ENCODE results near the gene LKAAEAR1.

LKAAEAR1 gene

DNA sequence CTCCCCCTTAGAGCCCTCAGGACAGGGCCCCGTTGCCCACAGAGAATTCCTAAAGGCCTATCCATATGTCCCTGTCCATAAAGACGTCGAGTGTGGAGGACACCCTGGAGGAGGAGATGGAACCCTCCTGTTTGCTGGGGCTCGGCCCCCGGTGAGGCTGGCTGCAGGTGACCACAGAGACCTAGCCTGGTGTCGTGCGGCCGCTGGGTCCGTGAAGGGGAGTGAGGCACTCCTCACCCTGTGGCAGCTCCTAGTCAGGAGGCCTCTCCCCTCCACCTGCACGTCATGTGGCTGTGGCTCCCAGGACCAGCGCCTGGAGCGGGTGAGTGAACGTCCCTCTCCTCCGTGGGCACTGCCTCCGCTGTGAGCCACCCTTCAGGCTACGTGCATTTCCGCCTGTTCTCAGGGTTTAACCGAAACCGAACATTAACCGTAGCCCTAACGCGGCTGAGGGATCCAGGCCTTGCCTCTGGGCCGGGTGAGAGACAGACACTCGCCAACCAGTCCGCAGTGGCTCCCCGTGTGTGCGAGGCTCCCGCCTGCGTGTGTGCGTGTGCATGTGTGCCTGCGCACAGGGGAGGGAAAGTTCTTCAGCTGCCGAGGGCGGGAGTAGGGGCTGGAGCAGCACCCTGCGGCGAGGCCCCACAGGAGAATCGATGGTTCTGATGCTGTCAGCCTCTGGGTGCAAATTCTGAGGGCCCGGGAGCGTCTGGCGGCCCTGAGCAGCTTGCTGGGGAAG is 27.1 kb downstream of the LKAAEAR1 start:
- peak overlapping the region in 3 of 7 experiments; percentile 33 to 61 (median 36) for H3K4me3 ChIP-seq (ENCODE audit: control insufficient read depth in 1 of 7, extremely low read depth in 1 of 7, insufficient read depth in 4 of 7, low read depth in 2 of 7, low read length in 6 of 7)
- no peaks in the 10 kb centered on the region for H3K36me3 ChIP-seq (ENCODE audit: control insufficient read depth in 4 of 4, insufficient read depth in 4 of 4, low read length in 3 of 4)
- H3K4me1 ChIP-seq (ENCODE audit: control extremely low read depth in 1 of 4, control insufficient read depth in 4 of 4, insufficient read depth in 4 of 4, low read length in 3 of 4): peaks cover 2 to 64% (median 61%) of the 10 kb centered on the region in 4 experiments
- DNase-seq: peak in 2 of 3 donors; percentile 48 to 54
- ChIA-PET POLR2A (no interaction called here), CTCF (interaction anchor here (0.5 to 15.2 kb wide), 13 partner anchors 12 to 175 kb away, joined by 3 to 187 read pairs (median 5); partner anchors contain the start of genes C20orf204, PRPF6, RGS19 and SAMD10)
- no peaks in the 10 kb centered on the region for H3K9me3 ChIP-seq (ENCODE audit: control extremely low read depth in 1 of 5, control insufficient read depth in 4 of 5, insufficient read depth in 2 of 5, low read depth in 1 of 5, low read length in 4 of 5)
- H3K27me3 ChIP-seq (replicated peaks in 2 of 5; ENCODE audit: control insufficient read depth in 4 of 5, insufficient read depth in 5 of 5, low read length in 4 of 5): no peaks in the 10 kb centered on the region
- H3K27ac ChIP-seq (ENCODE audit: insufficient read depth in 1 of 2, low read depth in 1 of 2, low read length in 2 of 2, poor library complexity in 1 of 2, severe bottlenecking in 2 of 2): no peak overlapping the region
- 57% methylated on average over 33 of the region's 39 CpGs for WGBS (ENCODE audit: insufficient coverage)

DNA sequence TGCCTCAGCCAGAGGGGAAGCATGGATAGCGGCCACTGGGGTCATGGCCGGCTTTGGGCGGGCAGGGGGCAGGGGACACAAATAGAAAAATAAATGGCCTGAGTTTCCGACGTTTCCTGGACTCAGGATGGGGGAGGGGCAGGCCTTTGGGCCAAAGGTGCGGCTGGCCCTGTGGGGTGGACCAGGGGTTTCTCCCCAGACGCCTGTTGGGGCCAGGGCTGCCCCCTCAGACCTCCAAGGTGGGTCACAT is 27.6 kb downstream of the LKAAEAR1 start:
- CTCF ChIA-PET: interaction anchor here (1.5 to 15.2 kb wide), 7 partner anchors 12 to 76 kb away, joined by 5 to 187 read pairs (median 12); partner anchors contain the start of genes C20orf204, PRPF6 and SAMD10
- no peaks in the 10 kb centered on the region for H3K27me3 ChIP-seq (replicated peaks in 2 of 5; ENCODE audit: control insufficient read depth in 4 of 5, insufficient read depth in 5 of 5, low read length in 4 of 5)
- POLR2A ChIA-PET: no interaction called here

DNA sequence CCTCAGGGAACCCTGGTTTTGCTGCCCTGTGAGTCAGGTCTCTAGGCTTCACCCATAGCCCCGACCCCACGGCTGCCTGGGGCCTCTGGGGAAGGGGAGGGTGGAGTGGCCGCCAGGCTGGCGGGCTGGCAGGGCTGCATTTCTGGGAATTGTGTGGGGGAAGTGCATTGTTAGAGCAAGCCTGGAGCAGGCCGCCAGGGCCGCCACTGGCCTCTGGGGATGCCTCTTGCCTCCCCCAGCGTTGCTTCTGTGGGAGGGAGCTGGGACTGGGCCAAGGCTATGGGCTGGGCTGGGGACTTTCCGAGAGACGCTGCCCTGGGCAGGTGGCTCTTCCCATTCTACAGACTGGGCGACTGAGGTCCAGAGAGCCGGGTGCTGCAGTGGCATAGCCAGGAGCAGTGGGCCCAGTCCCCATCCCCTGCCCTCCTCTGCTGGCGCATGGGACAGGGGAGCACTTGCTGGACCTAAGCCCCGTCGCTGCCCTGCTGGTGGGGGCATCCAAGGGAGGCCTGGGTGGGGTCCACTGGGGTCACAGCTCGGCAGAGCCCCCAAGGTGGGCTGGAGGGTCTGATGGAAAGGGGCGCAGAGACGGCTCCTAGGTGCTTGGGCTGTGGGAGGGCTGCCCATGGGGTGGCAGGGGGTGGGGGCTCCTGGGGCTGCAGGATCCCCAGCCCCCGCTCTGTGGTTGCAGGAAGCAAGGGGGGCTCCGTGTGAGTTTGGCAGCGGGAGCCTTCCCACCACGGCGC is 28.1 kb downstream of the LKAAEAR1 start:
- ChIA-PET CTCF (interaction anchor here (1.5 to 15.2 kb wide), 5 partner anchors 13 to 76 kb away, joined by 5 to 187 read pairs (median 12); partner anchors contain the start of genes C20orf204, PRPF6 and SAMD10), POLR2A (no interaction called here)
- DNase-seq: no peak
- Histone ChIP-seq H3K27me3 (replicated peaks in 2 of 5; ENCODE audit: control insufficient read depth in 4 of 5, insufficient read depth in 5 of 5, low read length in 4 of 5) (no peaks in the 10 kb centered on the region), H3K4me3 (ENCODE audit: control insufficient read depth in 1 of 7, extremely low read depth in 1 of 7, insufficient read depth in 4 of 7, low read depth in 2 of 7, low read length in 6 of 7) (no peak overlapping the region), H3K27ac (ENCODE audit: insufficient read depth in 1 of 2, low read depth in 1 of 2, low read length in 2 of 2, poor library complexity in 1 of 2, severe bottlenecking in 2 of 2) (peak overlapping the region in 1 of 2 experiments; percentile 34), H3K36me3 (ENCODE audit: control insufficient read depth in 4 of 4, insufficient read depth in 4 of 4, low read length in 3 of 4) (no peaks in the 10 kb centered on the region), H3K4me1 (ENCODE audit: control extremely low read depth in 1 of 4, control insufficient read depth in 4 of 4, insufficient read depth in 4 of 4, low read length in 3 of 4) (peaks cover 2 to 72% (median 65%) of the 10 kb centered on the region in 4 experiments), H3K9me3 (ENCODE audit: control extremely low read depth in 1 of 5, control insufficient read depth in 4 of 5, insufficient read depth in 2 of 5, low read depth in 1 of 5, low read length in 4 of 5) (no peaks in the 10 kb centered on the region)
- 56% methylated on average over 12 of the region's 22 CpGs for WGBS (ENCODE audit: insufficient coverage)

More for the DNA sequence above, 27.6 kb downstream of the LKAAEAR1 start:
- no peak overlapping the region for H3K27ac ChIP-seq (ENCODE audit: insufficient read depth in 1 of 2, low read depth in 1 of 2, low read length in 2 of 2, poor library complexity in 1 of 2, severe bottlenecking in 2 of 2)
- no peaks in the 10 kb centered on the region for H3K9me3 ChIP-seq (ENCODE audit: control extremely low read depth in 1 of 5, control insufficient read depth in 4 of 5, insufficient read depth in 2 of 5, low read depth in 1 of 5, low read length in 4 of 5)
- 43% methylated on average over 6 of the region's 7 CpGs for WGBS (ENCODE audit: insufficient coverage)
- DNase-seq: no peak
- no peaks in the 10 kb centered on the region for H3K36me3 ChIP-seq (ENCODE audit: control insufficient read depth in 4 of 4, insufficient read depth in 4 of 4, low read length in 3 of 4)
- H3K4me1 ChIP-seq (ENCODE audit: control extremely low read depth in 1 of 4, control insufficient read depth in 4 of 4, insufficient read depth in 4 of 4, low read length in 3 of 4): peaks cover 2 to 67% (median 64%) of the 10 kb centered on the region in 4 experiments
- no peak overlapping the region for H3K4me3 ChIP-seq (ENCODE audit: control insufficient read depth in 1 of 7, extremely low read depth in 1 of 7, insufficient read depth in 4 of 7, low read depth in 2 of 7, low read length in 6 of 7)

DNA sequence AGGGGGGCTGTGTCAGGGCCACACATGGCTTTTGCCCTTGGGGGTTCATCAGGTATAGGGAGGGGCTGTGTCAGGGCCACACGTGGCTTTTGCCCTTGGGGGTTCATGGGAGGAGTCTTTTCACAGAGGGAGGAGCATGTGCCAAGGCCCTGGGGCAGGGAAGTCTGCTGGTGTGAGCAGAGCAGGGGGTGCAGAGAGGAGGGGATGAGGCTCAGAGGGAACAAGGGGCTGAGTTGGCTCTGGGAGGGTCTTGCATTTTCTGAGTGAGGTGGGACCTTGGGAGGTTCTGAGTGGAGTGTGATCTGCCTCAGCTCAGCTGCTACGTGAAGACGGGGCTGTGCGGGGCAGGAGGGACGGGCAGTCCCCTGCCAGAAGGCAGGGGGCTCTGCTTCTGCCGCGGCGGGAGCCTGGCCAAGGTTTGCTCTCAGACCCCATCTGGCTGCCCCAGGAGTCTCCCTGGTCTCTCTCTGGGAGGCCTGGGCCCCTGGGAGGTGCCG is 28.8 kb downstream of the LKAAEAR1 start:
- Histone ChIP-seq H3K27me3 (replicated peaks in 2 of 5; ENCODE audit: control insufficient read depth in 4 of 5, insufficient read depth in 5 of 5, low read length in 4 of 5) (peaks cover 0 to 4% (median 0%) of the 10 kb centered on the region in 5 experiments), H3K9me3 (ENCODE audit: control extremely low read depth in 1 of 5, control insufficient read depth in 4 of 5, insufficient read depth in 2 of 5, low read depth in 1 of 5, low read length in 4 of 5) (no peaks in the 10 kb centered on the region), H3K4me3 (ENCODE audit: control insufficient read depth in 1 of 7, extremely low read depth in 1 of 7, insufficient read depth in 4 of 7, low read depth in 2 of 7, low read length in 6 of 7) (no peak overlapping the region), H3K4me1 (ENCODE audit: control extremely low read depth in 1 of 4, control insufficient read depth in 4 of 4, insufficient read depth in 4 of 4, low read length in 3 of 4) (peaks cover 2 to 78% (median 71%) of the 10 kb centered on the region in 4 experiments), H3K27ac (ENCODE audit: insufficient read depth in 1 of 2, low read depth in 1 of 2, low read length in 2 of 2, poor library complexity in 1 of 2, severe bottlenecking in 2 of 2) (peak overlapping the region in 1 of 2 experiments; percentile 34), H3K36me3 (ENCODE audit: control insufficient read depth in 4 of 4, insufficient read depth in 4 of 4, low read length in 3 of 4) (no peaks in the 10 kb centered on the region)
- CTCF ChIA-PET: interaction anchor here (2.5 to 15.2 kb wide), 2 partner anchors 14 to 17 kb away, joined by 12 to 187 read pairs; partner anchors contain the start of gene C20orf204
- 95% methylated on average over 7 of the region's 9 CpGs for WGBS (ENCODE audit: insufficient coverage)
- POLR2A ChIA-PET: no interaction called here
- no peak for DNase-seq

- peak in 2 of 3 donors; percentile 51 to 52 for DNase-seq
- no peaks in the 10 kb centered on the region for H3K9me3 ChIP-seq (ENCODE audit: control extremely low read depth in 1 of 5, control insufficient read depth in 4 of 5, insufficient read depth in 2 of 5, low read depth in 1 of 5, low read length in 4 of 5)
- peak overlapping the region in 1 of 2 experiments; percentile 34 for H3K27ac ChIP-seq (ENCODE audit: insufficient read depth in 1 of 2, low read depth in 1 of 2, low read length in 2 of 2, poor library complexity in 1 of 2, severe bottlenecking in 2 of 2)
- H3K4me1 ChIP-seq (ENCODE audit: control extremely low read depth in 1 of 4, control insufficient read depth in 4 of 4, insufficient read depth in 4 of 4, low read length in 3 of 4): peaks cover 2 to 87% (median 80%) of the 10 kb centered on the region in 4 experiments
- ChIA-PET POLR2A (interaction anchor here (0.8 to 1.4 kb wide), 6 partner anchors 9 to 67 kb away, joined by 3 to 7 read pairs (median 3); partner anchors contain the start of genes OPRL1, RGS19 and TCEA2), CTCF (interaction anchor here (0.6 to 15.2 kb wide), 13 partner anchors 9 to 74 kb away, joined by 3 to 187 read pairs (median 5); partner anchors contain the start of genes C20orf204, LKAAEAR1, OPRL1 and RGS19)
- 0% methylated on average over 10 of the region's 17 CpGs for WGBS (ENCODE audit: insufficient coverage)
- H3K4me3 ChIP-seq (ENCODE audit: control insufficient read depth in 1 of 7, extremely low read depth in 1 of 7, insufficient read depth in 4 of 7, low read depth in 2 of 7, low read length in 6 of 7): peak overlapping the region in 5 of 7 experiments; percentile 3 to 59 (median 48)
- peaks cover 0 to 12% (median 0%) of the 10 kb centered on the region in 5 experiments for H3K27me3 ChIP-seq (replicated peaks in 2 of 5; ENCODE audit: control insufficient read depth in 4 of 5, insufficient read depth in 5 of 5, low read length in 4 of 5)
- H3K36me3 ChIP-seq (ENCODE audit: control insufficient read depth in 4 of 4, insufficient read depth in 4 of 4, low read length in 3 of 4): no peaks in the 10 kb centered on the region
Observed at GRCh38 chr20:64053841-64054661, 30.1 kb downstream of the LKAAEAR1 start.
